GM10248 (cell line): Measurements from ENCODE around the gene TPTE2.
A peak's percentile ranks its signal among the peaks of the same experiment; 100 is the strongest.
"Not testable (repeated sequence)": the region's sequence is repeated elsewhere in the genome, so short reads cannot be mapped to it uniquely, and the experiment has no call there.

Source experiments
- CTCF ChIA-PET: fragments of 300-600 bp; sonication (Branson Sonifier 250); formaldehyde crosslinking; extraction: SDS; loops from one replicate; lab custom pipeline; 2021; ENCODE audit warnings: antibody characterized with exemption; lab: Yijun Ruan, JAX
- POLR2A ChIA-PET: fragments of 350-650 bp; sonication (Branson Sonifier 250); formaldehyde crosslinking; extraction: SDS; loops from one replicate; lab custom pipeline; 2020; ENCODE audit warnings: antibody characterized with exemption; lab: Yijun Ruan, JAX
- DNase-seq: peaks from one replicate; pipeline ENCODE4 v3.0.0; 2012; ENCODE audit errors: extremely low spot score
- CTCF ChIP-seq: IDR thresholded peaks from 2 replicates; pipeline ENCODE4 v1.5.1; 2012; ENCODE audit warnings: mild to moderate bottlenecking, low read depth; ENCODE audit errors: extremely low read depth, missing control alignments, control extremely low read depth

Gene TPTE2

GRCh38 chr13:19573120-19573716 is 11.9 kb upstream of the TPTE2 start:
- TF ChIP-seq CTCF = no peak
- DNase-seq = no peak
- ChIA-PET POLR2A (no interaction called here), CTCF (interaction anchor here (6.4 kb wide), 1 partner anchor 15 kb away, joined by 23 read pairs; no protein-coding TSS in a partner anchor)

- no peak for DNase-seq
- CTCF ChIA-PET = interaction anchor here (6.4 kb wide), 1 partner anchor 15 kb away, joined by 23 read pairs; no protein-coding TSS in a partner anchor
- no peak for TF ChIP-seq CTCF
- POLR2A ChIA-PET = no interaction called here
Measured at GRCh38 chr13:19572280-19572679, 10.9 kb upstream of the TPTE2 start.

- peak; percentile 36 for DNase-seq
- CTCF ChIA-PET = interaction anchor here (3.2 to 6.4 kb wide), 2 partner anchors 20 kb away, joined by 14 to 23 read pairs; no protein-coding TSS in a partner anchor
- POLR2A ChIA-PET = no interaction called here
- TF ChIP-seq CTCF = no peak
Measured at GRCh38 chr13:19567820-19568534, 6.6 kb upstream of the TPTE2 start.

GRCh38 chr13:19561585-19561984 is 253 bp upstream of the TPTE2 start:
- ChIA-PET POLR2A (no interaction called here), CTCF (no interaction called here)
- DNase-seq = no peak
- no peak for TF ChIP-seq CTCF

GRCh38 chr13:19560672-19561071 is 660 bp downstream of the TPTE2 start:
- POLR2A ChIA-PET, CTCF ChIA-PET, DNase-seq: not testable (repeated sequence)

GRCh38 chr13:19559739-19560138 is 1.6 kb downstream of the TPTE2 start:
- CTCF ChIA-PET, POLR2A ChIA-PET, DNase-seq: not testable (repeated sequence)

- DNase-seq, CTCF ChIA-PET, POLR2A ChIA-PET: not testable (repeated sequence)
Measured at GRCh38 chr13:19557287-19557686, 4.0 kb downstream of the TPTE2 start.

- POLR2A ChIA-PET, CTCF ChIA-PET, DNase-seq: not testable (repeated sequence)
Measured at GRCh38 chr13:19549245-19549644, 12.1 kb downstream of the TPTE2 start.

GRCh38 chr13:19525634-19526033 is 35.7 kb downstream of the TPTE2 start:
- DNase-seq, POLR2A ChIA-PET: not testable (repeated sequence)
- CTCF ChIA-PET = interaction anchor here (0.9 kb wide), 1 partner anchor 8 kb away, joined by 3 read pairs; no protein-coding TSS in a partner anchor
